Ishikawa (cell line): ENCODE measurements around the gene ABCG2.

ENCODE experiments used
- CEBPB ChIP-seq: IDR thresholded peaks from 2 replicates; pipeline ENCODE4 v1.6.1; 2012
- EGR1 ChIP-seq: IDR thresholded peaks from 2 replicates; pipeline ENCODE4 v1.6.1; 2012
- EP300 ChIP-seq: IDR thresholded peaks from 2 replicates; pipeline ENCODE4 v1.6.1; 2012; ENCODE audit warnings: borderline replicate concordance
- MAX ChIP-seq: IDR thresholded peaks from 2 replicates; pipeline ENCODE4 v1.6.1; 2012
- NFIC ChIP-seq: IDR thresholded peaks from 2 replicates; pipeline ENCODE4 v1.6.1; 2012
- REST ChIP-seq: IDR thresholded peaks from 2 replicates; pipeline ENCODE4 v1.6.1; 2012; ENCODE audit warnings: low read depth, mild to moderate bottlenecking
- TAF1 ChIP-seq: IDR thresholded peaks from 2 replicates; pipeline ENCODE4 v1.6.1; 2012; ENCODE audit warnings: low read depth, mild to moderate bottlenecking
- TCF12 ChIP-seq: IDR thresholded peaks from 2 replicates; pipeline ENCODE4 v1.6.1; 2012; ENCODE audit warnings: low read depth
- USF1 ChIP-seq: IDR thresholded peaks from 2 replicates; pipeline ENCODE4 v1.6.1; 2012

- TF ChIP-seq EP300 (no peak), TCF12 (no peak), REST (no peak), EGR1 (no peak), USF1 (no peak), MAX (no peak), NFIC (no peak), CEBPB (no peak), TAF1 (no peak)
These were observed 71.4 kb downstream of the ABCG2 start for GRCh38 chr4:88087004-88087403.
